ENCODE results near the gene CFAP58.

Gene CFAP58

DNA sequence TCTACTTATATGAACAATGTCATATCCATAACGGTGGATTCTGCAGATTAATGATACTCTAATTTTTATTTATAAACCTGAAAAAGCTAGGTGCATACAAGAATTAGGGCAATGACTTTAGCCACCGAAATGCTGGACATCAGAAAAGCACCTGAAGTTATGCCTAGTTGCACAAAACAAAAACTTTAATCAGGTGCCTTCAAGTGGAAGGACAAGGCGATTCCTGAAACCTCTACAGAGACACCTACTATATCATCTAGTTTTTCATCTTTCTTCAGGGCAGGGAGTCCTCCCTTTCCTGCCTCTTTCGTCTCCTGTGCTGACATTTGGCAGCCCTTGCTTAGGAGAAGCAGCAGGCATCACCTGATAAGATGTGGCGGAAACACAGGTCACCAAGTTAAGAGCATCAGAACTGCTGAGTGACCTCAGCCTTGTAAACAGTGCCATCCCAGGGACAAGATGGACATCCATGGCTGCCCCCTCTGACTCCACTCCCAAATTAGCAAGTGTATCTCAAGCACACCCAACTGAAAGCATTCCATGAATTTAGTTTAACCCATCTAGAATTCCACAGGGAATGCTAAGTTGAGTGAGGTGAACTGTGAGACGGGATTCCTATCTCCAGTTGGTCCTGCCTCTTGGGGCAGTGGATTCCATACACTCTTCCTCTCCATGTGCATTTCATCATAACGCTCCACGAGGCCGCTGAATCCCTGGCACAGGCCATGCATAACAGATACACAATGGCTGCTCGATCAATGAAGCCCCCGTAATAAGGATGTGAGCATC lies 21.2 kb upstream of the CFAP58 start:
- no peaks in the 10 kb centered on the region for H3K36me3 ChIP-seq
- no peaks in the 10 kb centered on the region for H3K9me3 ChIP-seq
- H3K4me1 ChIP-seq = no peaks in the 10 kb centered on the region
- TF ChIP-seq, protein P1, sequence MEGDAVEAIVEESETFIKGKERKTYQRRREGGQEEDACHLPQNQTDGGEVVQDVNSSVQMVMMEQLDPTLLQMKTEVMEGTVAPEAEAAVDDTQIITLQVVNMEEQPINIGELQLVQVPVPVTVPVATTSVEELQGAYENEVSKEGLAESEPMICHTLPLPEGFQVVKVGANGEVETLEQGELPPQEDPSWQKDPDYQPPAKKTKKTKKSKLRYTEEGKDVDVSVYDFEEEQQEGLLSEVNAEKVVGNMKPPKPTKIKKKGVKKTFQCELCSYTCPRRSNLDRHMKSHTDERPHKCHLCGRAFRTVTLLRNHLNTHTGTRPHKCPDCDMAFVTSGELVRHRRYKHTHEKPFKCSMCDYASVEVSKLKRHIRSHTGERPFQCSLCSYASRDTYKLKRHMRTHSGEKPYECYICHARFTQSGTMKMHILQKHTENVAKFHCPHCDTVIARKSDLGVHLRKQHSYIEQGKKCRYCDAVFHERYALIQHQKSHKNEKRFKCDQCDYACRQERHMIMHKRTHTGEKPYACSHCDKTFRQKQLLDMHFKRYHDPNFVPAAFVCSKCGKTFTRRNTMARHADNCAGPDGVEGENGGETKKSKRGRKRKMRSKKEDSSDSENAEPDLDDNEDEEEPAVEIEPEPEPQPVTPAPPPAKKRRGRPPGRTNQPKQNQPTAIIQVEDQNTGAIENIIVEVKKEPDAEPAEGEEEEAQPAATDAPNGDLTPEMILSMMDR (IDR thresholded peaks at IDR 0.05; ENCODE audit: low read depth, low read length) = no peak
- H3K27me3 ChIP-seq = peaks cover 7% of the 10 kb centered on the region
- no peak for DNase-seq
- no peak overlapping the region for H3K4me3 ChIP-seq (ENCODE audit: low read depth, low read length)

DNA sequence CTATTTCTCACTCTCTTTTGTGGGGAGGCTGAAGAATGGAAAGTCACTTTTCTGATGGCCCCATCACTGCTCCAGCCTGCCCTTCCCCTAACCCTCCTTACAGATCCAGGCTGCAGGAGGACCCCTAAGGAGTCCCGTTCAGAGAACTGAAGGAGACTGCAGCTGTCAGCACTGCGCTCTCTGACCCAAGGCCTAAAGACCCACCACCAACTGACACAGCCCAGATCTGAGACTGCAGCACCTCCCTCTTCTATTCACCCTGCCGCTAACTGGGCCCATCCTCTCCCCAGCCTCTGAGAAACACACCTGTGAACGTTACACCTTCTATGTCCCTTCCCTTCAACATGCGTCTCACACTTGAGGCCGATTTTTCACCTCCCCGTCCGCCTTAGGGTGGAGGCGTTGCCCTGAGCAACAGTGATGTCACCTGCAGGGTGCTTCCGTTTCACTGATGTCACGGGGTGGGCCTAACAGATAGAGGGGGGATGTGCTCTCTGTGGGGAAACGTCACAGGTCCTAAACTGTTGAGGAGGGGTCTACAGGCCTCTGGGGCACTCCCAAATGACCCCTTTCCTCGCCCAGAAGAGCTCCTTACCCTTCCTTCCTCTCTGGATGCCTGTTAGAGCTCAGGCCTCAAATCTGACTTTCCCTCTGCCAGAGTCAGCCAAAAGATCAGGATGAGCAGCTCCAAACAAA lies 20.5 kb upstream of the CFAP58 start:
- Histone ChIP-seq H3K4me1 (no peaks in the 10 kb centered on the region), H3K9me3 (no peaks in the 10 kb centered on the region), H3K4me3 (ENCODE audit: low read depth, low read length) (no peak overlapping the region), H3K36me3 (no peaks in the 10 kb centered on the region), H3K27me3 (peaks cover 14% of the 10 kb centered on the region)
- DNase-seq = no peak
- TF ChIP-seq, protein P1 (IDR thresholded peaks at IDR 0.05; ENCODE audit: low read depth, low read length) = no peak

DNA sequence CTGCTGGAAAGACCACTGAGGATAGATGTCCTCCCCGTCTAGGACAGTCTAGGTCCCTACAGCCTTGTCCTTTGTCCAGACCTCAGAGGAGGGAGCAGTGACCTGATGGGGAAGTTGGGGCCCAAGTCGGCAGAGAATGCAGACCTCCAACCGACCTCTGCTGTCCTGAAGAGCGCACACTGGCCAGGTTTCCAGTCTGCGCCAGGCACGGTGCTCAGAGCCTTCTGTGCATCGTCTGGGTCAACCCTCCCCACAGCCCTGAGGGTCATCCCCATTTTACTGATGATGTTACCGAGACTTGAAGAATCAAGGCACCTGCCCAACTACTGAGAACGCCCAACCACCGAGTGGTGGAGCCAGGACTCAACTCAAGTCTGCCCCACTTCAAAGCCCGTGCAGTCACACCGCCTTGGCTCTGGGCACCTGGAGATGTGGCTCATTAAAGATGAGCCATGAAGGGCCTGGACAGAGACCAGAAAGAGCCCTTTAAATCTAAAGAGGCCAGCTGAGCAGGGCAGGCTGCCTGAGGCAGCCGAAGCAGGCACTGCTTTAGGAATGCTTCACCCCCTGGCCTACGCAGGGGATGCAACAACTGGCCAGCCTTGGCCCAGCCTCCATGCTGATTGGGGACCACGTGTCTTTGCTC lies 19.8 kb upstream of the CFAP58 start:
- Histone ChIP-seq H3K36me3 (no peaks in the 10 kb centered on the region), H3K4me1 (no peaks in the 10 kb centered on the region), H3K4me3 (ENCODE audit: low read depth, low read length) (no peak overlapping the region), H3K27me3 (peaks cover 21% of the 10 kb centered on the region), H3K9me3 (no peaks in the 10 kb centered on the region)
- TF ChIP-seq, protein P1 (IDR thresholded peaks at IDR 0.05; ENCODE audit: low read depth, low read length) = no peak
- no peak for DNase-seq

DNA sequence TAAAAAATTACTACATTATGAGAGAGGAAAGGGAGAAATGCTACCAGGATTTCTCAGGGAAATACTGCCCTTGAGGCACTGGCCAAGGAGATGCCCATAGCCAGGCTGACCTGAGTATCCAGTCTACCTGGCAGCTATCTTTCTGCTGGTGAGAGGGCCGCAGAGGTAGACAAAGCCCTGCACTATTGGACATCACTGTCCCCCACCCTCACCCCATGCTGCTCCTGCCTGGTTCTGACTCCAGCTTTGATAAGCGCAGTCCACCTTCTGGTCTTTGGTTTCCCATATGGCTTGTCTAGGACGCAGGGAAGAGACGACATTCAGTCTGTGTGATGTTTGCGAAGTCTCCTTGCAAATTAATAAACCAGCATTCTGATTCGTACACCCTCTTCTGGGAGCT lies 19.1 kb upstream of the CFAP58 start:
- TF ChIP-seq, protein P1 (IDR thresholded peaks at IDR 0.05; ENCODE audit: low read depth, low read length) = no peak
- H3K4me3 ChIP-seq (ENCODE audit: low read depth, low read length) = no peak overlapping the region

DNA sequence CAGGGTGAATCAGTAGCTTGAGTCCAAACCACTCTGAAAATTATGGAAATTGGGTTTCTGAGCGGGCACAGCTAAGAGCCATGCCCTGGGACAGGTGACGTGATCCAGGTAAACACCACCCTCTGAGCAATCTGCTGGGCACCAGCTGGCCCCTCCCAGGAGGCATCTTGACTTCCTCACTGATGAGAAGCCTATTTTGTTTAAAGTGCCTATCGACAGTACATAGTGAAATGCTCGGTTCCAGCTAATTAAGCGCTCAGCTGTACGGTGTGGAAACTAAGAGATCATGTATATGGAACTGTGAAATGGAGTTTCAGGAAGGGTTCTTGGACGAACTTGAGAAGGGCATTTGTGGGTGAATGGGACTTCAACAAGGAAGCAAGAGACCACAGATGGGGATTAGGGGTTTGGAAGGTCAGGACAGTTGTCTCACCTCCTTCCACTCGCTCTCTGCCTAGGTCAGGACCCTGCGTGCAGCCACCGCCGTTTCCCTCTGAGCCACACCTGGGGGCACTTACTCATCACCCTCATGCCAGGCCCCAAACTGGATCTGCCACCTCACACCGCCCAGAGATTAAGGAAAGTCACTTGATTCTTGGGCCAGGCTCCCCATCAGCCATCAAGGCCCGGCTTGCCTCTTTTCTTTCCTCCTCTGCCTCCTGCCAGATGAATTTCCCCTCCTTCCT lies 18.5 kb upstream of the CFAP58 start:
- H3K27me3 ChIP-seq = peaks cover 34% of the 10 kb centered on the region
- no peak overlapping the region for H3K4me3 ChIP-seq (ENCODE audit: low read depth, low read length)
- TF ChIP-seq, protein P1 (IDR thresholded peaks at IDR 0.05; ENCODE audit: low read depth, low read length) = no peak
- H3K4me1 ChIP-seq = no peaks in the 10 kb centered on the region
- no peaks in the 10 kb centered on the region for H3K9me3 ChIP-seq
- DNase-seq = no peak
- no peaks in the 10 kb centered on the region for H3K36me3 ChIP-seq

More for the DNA sequence above, 19.1 kb upstream of the CFAP58 start:
- Histone ChIP-seq H3K9me3 (no peaks in the 10 kb centered on the region), H3K4me1 (no peaks in the 10 kb centered on the region), H3K36me3 (no peaks in the 10 kb centered on the region), H3K27me3 (peaks cover 28% of the 10 kb centered on the region)
- DNase-seq = no peak

All from BE2C (cell line).